ENCODE measurements around the gene MEF2A. TPM values are rescaled to one million over a fixed set of nuclear protein-coding genes. Genes with fewer than 3 reads are reported as not detected.

Gene MEF2A
- total RNA-seq, 1 donor from 2014 or later, result 61.9 TPM

DNA sequence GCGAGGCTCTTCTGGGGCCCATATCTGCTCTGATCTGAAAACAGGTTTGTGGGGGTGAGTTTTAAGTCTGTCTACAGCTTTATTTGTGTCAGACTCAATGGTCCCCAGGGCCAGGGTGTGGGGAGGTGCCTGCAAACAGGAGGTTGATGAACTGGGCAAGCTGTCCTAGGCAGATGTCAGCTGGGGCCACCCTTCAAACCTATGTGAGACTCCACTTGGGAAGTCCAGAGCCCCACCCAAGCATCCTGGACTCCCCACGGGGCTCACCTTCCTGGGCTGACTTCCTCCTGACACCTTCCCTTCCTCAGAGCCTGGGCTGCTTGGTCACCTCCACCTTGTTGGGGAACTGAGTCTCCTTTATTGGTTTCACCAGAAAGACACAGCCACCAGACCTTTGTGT, 176.1 kb downstream of the MEF2A start:
- Mint-ChIP-seq H3K4me3 (no peak overlapping the region), H3K4me1 (no peaks in the 10 kb centered on the region), H3K27me3 (ENCODE audit: insufficient read depth, low read depth) (peaks cover 8% of the 10 kb centered on the region), H3K9me3 (no peaks in the 10 kb centered on the region), H3K27ac (no peak overlapping the region), H3K36me3 (no peaks in the 10 kb centered on the region)
- no peaks in the 10 kb centered on the region for H3K36me3 ChIP-seq
- no peaks in the 10 kb centered on the region for H4K20me1 ChIP-seq (ENCODE audit: low read depth)
- no peak overlapping the region for H3K4me3 ChIP-seq
- H3K27ac ChIP-seq, result no peak overlapping the region
- TF ChIP-seq EZH2phosphoT487 (IDR thresholded peaks at IDR 0.05) (no peak), EZH2 (IDR thresholded peaks at IDR 0.05) (no peak)
- TF ChIP-seq, protein P1, sequence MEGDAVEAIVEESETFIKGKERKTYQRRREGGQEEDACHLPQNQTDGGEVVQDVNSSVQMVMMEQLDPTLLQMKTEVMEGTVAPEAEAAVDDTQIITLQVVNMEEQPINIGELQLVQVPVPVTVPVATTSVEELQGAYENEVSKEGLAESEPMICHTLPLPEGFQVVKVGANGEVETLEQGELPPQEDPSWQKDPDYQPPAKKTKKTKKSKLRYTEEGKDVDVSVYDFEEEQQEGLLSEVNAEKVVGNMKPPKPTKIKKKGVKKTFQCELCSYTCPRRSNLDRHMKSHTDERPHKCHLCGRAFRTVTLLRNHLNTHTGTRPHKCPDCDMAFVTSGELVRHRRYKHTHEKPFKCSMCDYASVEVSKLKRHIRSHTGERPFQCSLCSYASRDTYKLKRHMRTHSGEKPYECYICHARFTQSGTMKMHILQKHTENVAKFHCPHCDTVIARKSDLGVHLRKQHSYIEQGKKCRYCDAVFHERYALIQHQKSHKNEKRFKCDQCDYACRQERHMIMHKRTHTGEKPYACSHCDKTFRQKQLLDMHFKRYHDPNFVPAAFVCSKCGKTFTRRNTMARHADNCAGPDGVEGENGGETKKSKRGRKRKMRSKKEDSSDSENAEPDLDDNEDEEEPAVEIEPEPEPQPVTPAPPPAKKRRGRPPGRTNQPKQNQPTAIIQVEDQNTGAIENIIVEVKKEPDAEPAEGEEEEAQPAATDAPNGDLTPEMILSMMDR (IDR thresholded peaks at IDR 0.05), result no peak
- no peaks in the 10 kb centered on the region for H3K27me3 ChIP-seq
- no peak overlapping the region for H3K4me2 ChIP-seq
- H3K79me2 ChIP-seq (ENCODE audit: low read depth), result no peaks in the 10 kb centered on the region
- no peaks in the 10 kb centered on the region for H3K4me1 ChIP-seq
- H2AFZ ChIP-seq (replicated peaks), result no peak overlapping the region
- H3K9me3 ChIP-seq (ENCODE audit: low read depth), result no peaks in the 10 kb centered on the region
- no peak overlapping the region for H3K9ac ChIP-seq
- no peaks in the 10 kb centered on the region for H3F3A ChIP-seq (ENCODE audit: low read depth)
- DNase-seq (ENCODE audit: low spot score), result no peak

DNA sequence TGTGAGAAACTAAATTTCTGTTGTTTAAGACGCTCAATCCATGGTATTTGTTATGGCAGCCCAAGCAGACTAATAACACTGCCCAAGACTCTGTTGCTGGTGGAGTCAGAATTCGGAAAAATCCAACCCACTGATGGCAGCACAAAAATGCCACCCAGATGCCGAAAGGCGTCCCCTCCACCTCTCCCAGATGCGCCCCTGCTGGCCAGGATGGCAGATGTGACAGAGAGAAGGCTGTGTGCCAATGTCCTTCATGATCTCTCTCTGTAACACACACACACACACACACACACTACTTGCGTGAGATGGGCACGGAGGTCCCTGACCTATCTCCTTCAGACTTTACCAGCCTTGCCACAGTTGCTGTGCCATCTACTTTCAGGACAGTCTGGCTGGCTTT, 178.4 kb downstream of the MEF2A start:
- no peak overlapping the region for H3K27ac Mint-ChIP-seq
- H3K4me1 Mint-ChIP-seq, result no peaks in the 10 kb centered on the region
- no peak overlapping the region for H3K4me3 ChIP-seq
- no peak overlapping the region for H3K9ac ChIP-seq
- no peak overlapping the region for H3K4me2 ChIP-seq
- no peaks in the 10 kb centered on the region for H3K79me2 ChIP-seq (ENCODE audit: low read depth)
- no peak overlapping the region for H2AFZ ChIP-seq (replicated peaks)
- H3K4me3 Mint-ChIP-seq, result no peak overlapping the region
- H3K4me1 ChIP-seq, result no peaks in the 10 kb centered on the region
- no peaks in the 10 kb centered on the region for H3K9me3 Mint-ChIP-seq
- H3K27ac ChIP-seq, result no peak overlapping the region
- no peak for DNase-seq (ENCODE audit: low spot score)
- H3K36me3 ChIP-seq, result no peaks in the 10 kb centered on the region
- H3K27me3 ChIP-seq, result no peaks in the 10 kb centered on the region
- H3F3A ChIP-seq (ENCODE audit: low read depth), result no peaks in the 10 kb centered on the region
- H4K20me1 ChIP-seq (ENCODE audit: low read depth), result no peaks in the 10 kb centered on the region
- TF ChIP-seq, protein P1 (IDR thresholded peaks at IDR 0.05), result peak; percentile 24
- TF ChIP-seq EZH2phosphoT487 (IDR thresholded peaks at IDR 0.05) (no peak), EZH2 (IDR thresholded peaks at IDR 0.05) (no peak)
- no peaks in the 10 kb centered on the region for H3K9me3 ChIP-seq (ENCODE audit: low read depth)
- no peaks in the 10 kb centered on the region for H3K36me3 Mint-ChIP-seq
- peaks cover 11% of the 10 kb centered on the region for H3K27me3 Mint-ChIP-seq (ENCODE audit: insufficient read depth, low read depth)

DNA sequence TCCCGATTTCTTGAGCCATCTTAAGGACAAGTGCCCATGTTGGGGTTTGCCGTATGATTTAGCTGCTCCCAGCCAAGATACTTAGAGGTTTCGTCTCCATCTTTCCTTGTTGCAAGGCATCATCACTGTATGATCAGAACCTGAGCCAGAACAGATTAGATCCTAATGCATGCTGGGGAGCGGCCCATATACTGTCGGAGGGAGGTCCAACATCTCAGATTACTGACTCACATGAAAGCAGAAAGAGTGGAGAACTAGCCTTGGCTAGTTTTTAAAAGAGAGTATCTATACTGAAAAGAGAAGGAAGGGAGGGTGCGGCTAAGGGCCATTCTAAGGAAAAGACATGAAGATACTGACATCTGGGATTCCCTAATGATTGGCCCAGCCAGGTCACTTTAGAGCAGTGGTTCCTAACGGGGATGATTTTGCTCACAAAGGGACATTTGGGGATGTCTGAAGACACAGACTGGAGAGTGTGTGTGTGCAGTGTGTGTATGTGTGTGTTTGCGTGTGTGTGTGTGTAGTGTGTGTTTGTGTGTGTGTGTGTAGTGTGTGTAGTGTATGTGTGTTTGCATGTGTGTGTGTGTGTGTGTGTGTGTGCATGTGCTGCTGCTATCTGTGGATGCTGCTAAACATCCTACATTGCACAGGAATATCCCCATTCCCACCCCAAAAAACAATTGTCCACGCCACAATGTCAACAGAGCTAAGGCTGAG, 179.7 kb downstream of the MEF2A start:
- peaks cover 11% of the 10 kb centered on the region for H3K27me3 Mint-ChIP-seq (ENCODE audit: insufficient read depth, low read depth)
- H3K4me1 Mint-ChIP-seq, result peaks cover 8% of the 10 kb centered on the region
- Histone ChIP-seq H3K27me3 (no peaks in the 10 kb centered on the region), H3K9me3 (ENCODE audit: low read depth) (no peaks in the 10 kb centered on the region), H3K9ac (no peak overlapping the region), H2AFZ (replicated peaks) (peak overlapping the region; percentile 34), H3K27ac (no peak overlapping the region), H3K4me3 (no peak overlapping the region), H3K4me2 (no peak overlapping the region), H4K20me1 (ENCODE audit: low read depth) (no peaks in the 10 kb centered on the region), H3K36me3 (no peaks in the 10 kb centered on the region), H3F3A (ENCODE audit: low read depth) (no peaks in the 10 kb centered on the region), H3K79me2 (ENCODE audit: low read depth) (no peaks in the 10 kb centered on the region), H3K4me1 (no peaks in the 10 kb centered on the region)
- H3K36me3 Mint-ChIP-seq, result no peaks in the 10 kb centered on the region
- no peak overlapping the region for H3K27ac Mint-ChIP-seq
- no peak for TF ChIP-seq EZH2phosphoT487 (IDR thresholded peaks at IDR 0.05)
- TF ChIP-seq EZH2 (IDR thresholded peaks at IDR 0.05), result no peak
- TF ChIP-seq, protein P1 (IDR thresholded peaks at IDR 0.05), result no peak
- DNase-seq (ENCODE audit: low spot score), result no peak
- H3K9me3 Mint-ChIP-seq, result no peaks in the 10 kb centered on the region
- no peak overlapping the region for H3K4me3 Mint-ChIP-seq
